Osteoblast (primary cell): ENCODE measurements around the gene TTC28. TPM values are rescaled to one million over a fixed set of nuclear protein-coding genes. Genes with fewer than 3 reads are reported as not detected.

Source experiments
- DNase-seq: peaks from one replicate; pipeline ENCODE4 v3.0.0; 2011; ENCODE audit warnings: low spot score, mixed read lengths; ENCODE audit not compliant: insufficient read length; ENCODE audit errors: missing footprints
- H2AFZ ChIP-seq: 2 replicates; pipeline ENCODE4 v1.6.0; 2011; ENCODE audit warnings: mild to moderate bottlenecking, low read length
- H3K27ac ChIP-seq: 2 replicates; pipeline ENCODE4 v1.5.1; 2011; ENCODE audit warnings: mild to moderate bottlenecking, low read depth, low read length, moderate library complexity
- H3K27me3 ChIP-seq: 2 replicates; pipeline ENCODE4 v1.6.0; 2012; ENCODE audit warnings: mild to moderate bottlenecking, control low read depth, inconsistent platforms, low read length, moderate library complexity; ENCODE audit not compliant: insufficient read depth
- H3K36me3 ChIP-seq: 2 replicates; pipeline ENCODE4 v1.5.1; 2011; ENCODE audit warnings: mild to moderate bottlenecking, low read length, control low read depth, moderate library complexity; ENCODE audit not compliant: insufficient read depth
- H3K4me1 ChIP-seq: 2 replicates; pipeline ENCODE4 v1.5.1; 2011; ENCODE audit warnings: mild to moderate bottlenecking, low read length, control low read depth, moderate library complexity; ENCODE audit not compliant: insufficient read depth
- H3K4me2 ChIP-seq: 2 replicates; pipeline ENCODE4 v1.6.0; 2011; ENCODE audit warnings: mild to moderate bottlenecking, low read length; ENCODE audit not compliant: insufficient read depth
- H3K4me3 ChIP-seq: fragments of 200-600 bp; sonication (generic); 3 replicates; pipeline ENCODE4 v1.5.1; 2012; ENCODE audit warnings: mild to moderate bottlenecking, low read length, inconsistent platforms; ENCODE audit not compliant: insufficient read depth
- H3K79me2 ChIP-seq: 2 replicates; pipeline ENCODE4 v1.6.0; 2012; ENCODE audit warnings: mild to moderate bottlenecking, low read length, control low read depth, inconsistent platforms; ENCODE audit not compliant: insufficient read depth
- H3K9me3 ChIP-seq: 2 replicates; pipeline ENCODE4 v1.5.1; 2011; ENCODE audit warnings: low read depth, low read length, control low read depth
- H4K20me1 ChIP-seq: 2 replicates; pipeline ENCODE4 v1.6.0; 2012; ENCODE audit warnings: mild to moderate bottlenecking, low read length, control low read depth; ENCODE audit not compliant: insufficient read depth
- CTCF ChIP-seq: IDR thresholded peaks from 2 replicates; pipeline ENCODE4 v1.5.1; 2011; ENCODE audit warnings: mild to moderate bottlenecking, low read depth, low read length, moderate library complexity; ENCODE audit errors: extremely low read depth
- total RNA-seq: library from RNA; depleted of rRNA; stranded (reverse); fragments of >200 nt; gene quantifications from 2 replicates; pipeline ENCODE4 v1.2.3, GENCODE V29; 2012

TTC28 gene
- total RNA-seq, 1 donor = 48.1 TPM

DNA sequence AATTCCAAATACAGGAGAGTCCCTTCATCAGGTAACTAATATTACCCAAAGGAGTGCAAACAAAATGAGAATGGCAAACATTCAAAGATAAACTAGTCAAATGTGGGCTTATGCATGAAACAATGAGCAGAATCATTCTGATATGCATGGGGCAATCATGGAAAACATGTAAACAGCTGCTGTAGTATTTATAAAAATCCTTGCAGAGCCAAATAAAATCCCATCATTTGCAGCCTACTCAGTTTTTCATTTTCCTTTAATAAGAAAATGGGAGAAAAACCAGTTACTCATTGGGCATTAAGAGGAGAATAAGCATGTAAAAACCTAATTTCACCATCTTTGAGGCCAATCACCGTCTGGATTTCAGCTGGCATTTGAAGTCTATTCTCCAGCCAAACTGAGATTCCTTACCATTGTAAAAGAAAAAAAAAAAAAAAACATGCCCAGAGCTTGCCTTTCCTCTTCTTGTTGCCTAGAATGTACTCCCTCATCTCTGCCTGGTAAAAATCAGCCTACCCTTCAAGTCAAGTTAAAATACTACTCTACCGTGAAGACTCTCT is 249.1 kb downstream of the TTC28 start:
- peaks cover 26% of the 10 kb centered on the region for H3K4me1 ChIP-seq
- H3K27ac ChIP-seq = no peak overlapping the region
- H3K4me2 ChIP-seq = no peak overlapping the region
- H4K20me1 ChIP-seq = no peaks in the 10 kb centered on the region
- TF ChIP-seq CTCF = no peak
- H3K79me2 ChIP-seq = peaks cover 4% of the 10 kb centered on the region
- no peak overlapping the region for H2AFZ ChIP-seq
- no peak overlapping the region for H3K4me3 ChIP-seq
- no peaks in the 10 kb centered on the region for H3K27me3 ChIP-seq
- no peak for DNase-seq
- H3K9me3 ChIP-seq = no peaks in the 10 kb centered on the region
- no peaks in the 10 kb centered on the region for H3K36me3 ChIP-seq

DNA sequence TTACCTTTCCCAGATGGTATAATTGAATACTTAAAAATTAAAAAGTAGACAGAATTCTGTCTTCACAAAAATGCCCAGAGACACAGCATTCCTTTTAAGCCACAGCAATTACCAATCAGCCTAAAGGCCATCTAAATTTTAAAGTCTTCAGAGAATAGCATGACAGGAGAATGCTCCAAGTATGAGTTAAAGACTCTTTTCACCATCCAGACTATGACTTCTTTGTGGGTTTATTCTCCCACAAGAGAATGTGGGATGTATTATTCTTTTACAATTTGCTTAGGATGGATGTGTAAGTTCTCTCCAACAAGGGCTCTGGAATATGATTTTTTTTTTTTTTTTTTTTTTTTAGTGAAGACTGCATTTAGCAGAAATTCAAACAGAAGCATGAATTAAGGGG is 249.9 kb downstream of the TTC28 start:
- TF ChIP-seq CTCF = no peak

DNA sequence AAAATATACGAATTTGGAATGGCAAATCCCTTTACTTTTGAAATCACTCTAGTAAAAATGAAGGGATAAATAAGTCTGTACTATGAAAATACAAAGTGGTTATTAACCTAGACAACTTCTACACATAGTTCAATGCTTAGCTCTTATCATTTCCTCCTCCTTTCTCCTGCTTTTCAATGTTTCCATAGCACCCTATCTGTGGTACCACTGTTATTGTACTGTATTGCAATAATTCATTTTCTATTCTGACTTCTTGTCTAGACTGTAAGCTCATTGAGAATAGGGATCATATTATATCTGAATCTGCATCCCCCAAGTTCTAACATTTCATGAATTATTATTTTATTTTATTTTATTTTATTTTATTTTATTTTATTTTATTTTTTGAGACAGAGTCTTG is 251.4 kb downstream of the TTC28 start:
- Histone ChIP-seq H2AFZ (no peak overlapping the region), H3K27me3 (no peaks in the 10 kb centered on the region), H3K27ac (no peak overlapping the region), H3K4me1 (peaks cover 33% of the 10 kb centered on the region), H3K9me3 (no peaks in the 10 kb centered on the region), H4K20me1 (peaks cover 3% of the 10 kb centered on the region), H3K4me3 (no peak overlapping the region), H3K79me2 (peaks cover 7% of the 10 kb centered on the region), H3K4me2 (no peak overlapping the region), H3K36me3 (no peaks in the 10 kb centered on the region)
- no peak for TF ChIP-seq CTCF
- DNase-seq = no peak

More for the DNA sequence above, 249.9 kb downstream of the TTC28 start:
- no peaks in the 10 kb centered on the region for H3K9me3 ChIP-seq
- H3K27me3 ChIP-seq = no peaks in the 10 kb centered on the region
- no peaks in the 10 kb centered on the region for H4K20me1 ChIP-seq
- H3K27ac ChIP-seq = no peak overlapping the region
- H3K4me3 ChIP-seq = no peak overlapping the region
- peaks cover 33% of the 10 kb centered on the region for H3K4me1 ChIP-seq
- no peaks in the 10 kb centered on the region for H3K36me3 ChIP-seq
- peak overlapping the region; percentile 28 for H3K4me2 ChIP-seq
- no peak for DNase-seq
- no peak overlapping the region for H2AFZ ChIP-seq
- peaks cover 6% of the 10 kb centered on the region for H3K79me2 ChIP-seq

DNA sequence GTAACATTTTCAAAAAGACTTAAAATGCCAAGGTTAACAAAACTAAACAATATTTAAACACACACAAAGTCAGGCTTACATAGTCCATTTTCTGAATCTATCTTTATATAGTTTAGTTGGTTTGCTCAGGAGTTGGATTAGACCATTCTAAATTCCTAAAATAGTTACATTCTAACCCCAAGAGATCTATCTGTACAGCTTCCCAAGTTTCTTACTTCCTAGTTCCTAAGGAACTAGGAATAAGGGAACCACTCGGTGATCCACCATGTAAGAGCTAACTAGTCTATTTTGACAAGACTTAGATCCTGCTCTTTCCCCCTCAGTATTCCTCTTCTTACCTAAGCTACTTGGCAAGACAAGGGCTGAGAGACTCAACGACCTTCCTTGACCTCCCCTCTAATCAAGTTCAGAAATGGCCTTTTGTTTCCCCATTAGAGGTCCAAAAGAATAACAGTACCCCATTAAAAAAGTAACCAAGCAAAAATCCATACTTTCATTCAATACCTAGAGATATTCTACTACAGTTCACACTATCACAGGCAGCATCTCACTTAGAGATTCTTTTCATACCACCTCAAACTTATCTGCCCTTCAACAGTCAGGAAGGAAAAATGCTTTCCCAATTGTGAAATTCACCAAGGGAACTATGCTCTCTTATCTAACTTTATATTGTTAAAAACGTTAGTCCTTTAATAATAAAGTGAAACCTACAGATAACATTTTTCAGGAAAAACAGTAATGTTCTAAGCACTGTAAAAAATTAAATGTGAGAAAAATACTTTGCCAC is 253.1 kb downstream of the TTC28 start:
- Histone ChIP-seq H3K27ac (peak overlapping the region; percentile 38), H3K36me3 (no peaks in the 10 kb centered on the region), H3K4me3 (no peak overlapping the region), H3K9me3 (no peaks in the 10 kb centered on the region), H3K27me3 (no peaks in the 10 kb centered on the region), H4K20me1 (peaks cover 3% of the 10 kb centered on the region), H3K4me1 (peaks cover 33% of the 10 kb centered on the region), H2AFZ (no peak overlapping the region), H3K79me2 (peaks cover 7% of the 10 kb centered on the region), H3K4me2 (peak overlapping the region; percentile 27)
- TF ChIP-seq CTCF = no peak
- DNase-seq = no peak
